HEK293 (cell line): ENCODE results near the gene AVP.

Experiments used
- CTCF ChIA-PET: fragments of 350-600 bp; formaldehyde crosslinking; extraction: SDS; loops from one replicate; lab custom pipeline; 2021; ENCODE audit warnings: antibody characterized with exemption; lab: Yijun Ruan, JAX
- POLR2A ChIA-PET: fragments of 300-600 bp; formaldehyde crosslinking; extraction: SDS; loops from one replicate; lab custom pipeline; 2020; ENCODE audit warnings: antibody characterized with exemption, inconsistent platforms; lab: Yijun Ruan, JAX
- H3K27ac ChIP-seq: fragments of 200-500 bp; sonication (Bioruptor generic); 2 replicates; pipeline ENCODE4 v1.5.1; 2014; ENCODE audit warnings: low read depth, low read length, control low read depth, inconsistent platforms; ENCODE audit errors: extremely low read depth
- H3K36me3 ChIP-seq, 2 experiments: fragments of 200-500 bp in 1 of 2; sonication (Bioruptor generic) in 1 of 2; 1 replicate in 1 of 2; 2 replicates in 1 of 2; pipeline ENCODE4 v1.5.1; 2014 to 2017; ENCODE audit warnings: inconsistent platforms in 2 of 2, low read length in 2 of 2; ENCODE audit not compliant: control insufficient read depth in 2 of 2, insufficient read depth in 1 of 2
- H3K4me1 ChIP-seq: fragments of 200-500 bp; sonication (Bioruptor generic); 2 replicates; pipeline ENCODE4 v1.5.1; 2014; ENCODE audit warnings: mild to moderate bottlenecking, low read length, inconsistent platforms; ENCODE audit not compliant: control insufficient read depth, insufficient read depth
- H3K4me3 ChIP-seq: 2 replicates; pipeline ENCODE4 v1.5.1; 2011; ENCODE audit warnings: low read depth, mild to moderate bottlenecking, control low read depth, low read length, moderate library complexity
- H3K9me3 ChIP-seq: fragments of 200-500 bp; sonication (Bioruptor generic); 2 replicates; pipeline ENCODE4 v1.5.1; 2014; ENCODE audit warnings: low read depth, low read length, inconsistent platforms; ENCODE audit not compliant: control insufficient read depth, insufficient read depth
- CTCF ChIP-seq: fragments of 450-650 bp; formaldehyde crosslinking; IDR thresholded peaks from 2 replicates; pipeline ENCODE4 v1.5.1; 2016; ENCODE audit warnings: missing biosample characterization, missing genetic modification characterization
- EGR2 ChIP-seq: fragments of 450-650 bp; formaldehyde crosslinking; IDR thresholded peaks from 2 replicates; pipeline ENCODE4 v1.5.1; 2016; ENCODE audit warnings: low read depth, missing biosample characterization, missing genetic modification characterization
- HOXA7 ChIP-seq: sonication (generic); formaldehyde crosslinking; IDR thresholded peaks from 2 replicates; pipeline ENCODE4 v1.8.1; 2022; ENCODE audit warnings: missing genetic modification reagents, borderline replicate concordance
- PATZ1 ChIP-seq: fragments of 450-650 bp; formaldehyde crosslinking; IDR thresholded peaks from 2 replicates; pipeline ENCODE4 v1.5.1; 2016; ENCODE audit warnings: missing biosample characterization, missing genetic modification characterization
- RBAK ChIP-seq: fragments of 450-650 bp; formaldehyde crosslinking; IDR thresholded peaks from 2 replicates; pipeline ENCODE4 v1.5.1; 2016; ENCODE audit warnings: missing biosample characterization, missing genetic modification characterization
- ZBTB20 ChIP-seq: fragments of 450-650 bp; formaldehyde crosslinking; IDR thresholded peaks from 2 replicates; pipeline ENCODE4 v1.5.1; 2016; ENCODE audit warnings: missing biosample characterization, missing genetic modification characterization
- ZBTB48 ChIP-seq: fragments of 450-650 bp; formaldehyde crosslinking; IDR thresholded peaks from 2 replicates; pipeline ENCODE4 v1.5.1; 2016; ENCODE audit warnings: missing biosample characterization, missing genetic modification characterization
- ZFP37 ChIP-seq: fragments of 450-650 bp; formaldehyde crosslinking; IDR thresholded peaks from 2 replicates; pipeline ENCODE4 v1.5.1; 2016; ENCODE audit warnings: missing biosample characterization, missing genetic modification characterization
- ZNF146 ChIP-seq: fragments of 450-650 bp; formaldehyde crosslinking; IDR thresholded peaks from 2 replicates; pipeline ENCODE4 v1.5.1; 2016; ENCODE audit warnings: missing biosample characterization, missing genetic modification characterization
- ZNF202 ChIP-seq: fragments of 450-650 bp; formaldehyde crosslinking; IDR thresholded peaks from 2 replicates; pipeline ENCODE4 v1.5.1; 2016; ENCODE audit warnings: missing biosample characterization, missing genetic modification characterization, borderline replicate concordance
- ZNF280D ChIP-seq: fragments of 450-650 bp; formaldehyde crosslinking; IDR thresholded peaks from 2 replicates; pipeline ENCODE4 v1.5.1; 2016; ENCODE audit warnings: missing biosample characterization, missing genetic modification characterization
- ZNF324 ChIP-seq: fragments of 450-650 bp; formaldehyde crosslinking; IDR thresholded peaks from 2 replicates; pipeline ENCODE4 v1.5.1; 2016; ENCODE audit warnings: missing biosample characterization, missing genetic modification characterization
- ZNF341 ChIP-seq: fragments of 450-650 bp; formaldehyde crosslinking; IDR thresholded peaks from 2 replicates; pipeline ENCODE4; 2016; ENCODE audit warnings: low read depth, missing biosample characterization, missing genetic modification characterization
- ZNF398 ChIP-seq: fragments of 450-650 bp; formaldehyde crosslinking; IDR thresholded peaks from 2 replicates; pipeline ENCODE4 v1.5.1; 2017; ENCODE audit warnings: missing biosample characterization, missing genetic modification characterization
- ZNF501 ChIP-seq: fragments of 450-650 bp; formaldehyde crosslinking; IDR thresholded peaks from 2 replicates; pipeline ENCODE4 v1.5.1; 2016; ENCODE audit warnings: missing biosample characterization, missing genetic modification characterization
- ZNF510 ChIP-seq: fragments of 450-650 bp; formaldehyde crosslinking; IDR thresholded peaks from 2 replicates; pipeline ENCODE4 v1.5.1; 2018; ENCODE audit warnings: mild to moderate bottlenecking, missing genetic modification characterization, missing biosample characterization; ENCODE audit not compliant: insufficient replicate concordance
- ZNF514 ChIP-seq: fragments of 450-650 bp; formaldehyde crosslinking; IDR thresholded peaks from 2 replicates; pipeline ENCODE4 v1.5.1; 2016; ENCODE audit warnings: missing biosample characterization, missing genetic modification characterization
- ZNF518A ChIP-seq: fragments of 450-650 bp; formaldehyde crosslinking; conservative IDR thresholded peaks from 2 replicates; pipeline ENCODE4 v1.5.1; 2016; ENCODE audit warnings: low read depth, missing biosample characterization, missing genetic modification characterization
- ZNF521 ChIP-seq: fragments of 450-650 bp; formaldehyde crosslinking; IDR thresholded peaks from 2 replicates; pipeline ENCODE4 v1.5.1; 2017; ENCODE audit warnings: missing biosample characterization, mild to moderate bottlenecking, missing genetic modification characterization
- ZNF626 ChIP-seq: fragments of 450-650 bp; sonication (Bioruptor Pico); formaldehyde crosslinking; IDR thresholded peaks from 2 replicates; pipeline ENCODE4 v1.5.1; 2018; ENCODE audit warnings: missing biosample characterization, missing genetic modification characterization, inconsistent platforms
- ZNF660 ChIP-seq: fragments of 450-650 bp; IDR thresholded peaks from 2 replicates; pipeline ENCODE4 v1.5.1; 2018; ENCODE audit warnings: missing biosample characterization, mild to moderate bottlenecking, missing genetic modification characterization
- ZNF670 ChIP-seq: fragments of 450-650 bp; formaldehyde crosslinking; IDR thresholded peaks from 2 replicates; pipeline ENCODE4 v1.5.1; 2016; ENCODE audit warnings: missing biosample characterization, missing genetic modification characterization, low read depth
- ZNF677 ChIP-seq: fragments of 450-650 bp; IDR thresholded peaks from 2 replicates; pipeline ENCODE4 v1.5.0; 2018; ENCODE audit warnings: missing biosample characterization, mild to moderate bottlenecking, missing genetic modification characterization, moderate library complexity
- ZNF777 ChIP-seq: fragments of 450-650 bp; formaldehyde crosslinking; IDR thresholded peaks from 2 replicates; pipeline ENCODE4 v1.5.1; 2017; ENCODE audit warnings: missing biosample characterization, missing genetic modification characterization, borderline replicate concordance

Gene AVP

GRCh38 chr20:3040086-3040485 is 44.4 kb downstream of the AVP start (continued):
- no peak for TF ChIP-seq ZNF518A
- no peak for TF ChIP-seq RBAK (tag by site-specific recombination)
- TF ChIP-seq CTCF (tag by site-specific recombination), result no peak
- TF ChIP-seq ZNF510 (tag by site-specific recombination), result no peak
- no peak for TF ChIP-seq ZNF341 (tag by site-specific recombination)
- no peak for TF ChIP-seq ZNF324
- no peak for TF ChIP-seq ZBTB48 (tag by site-specific recombination)
- TF ChIP-seq ZNF521 (tag by site-specific recombination), result no peak
- TF ChIP-seq ZNF626 (tag by site-specific recombination), result no peak

- CTCF ChIA-PET, result interaction anchor here (0.6 kb wide), 2 partner anchors 265 to 280 kb away, joined by 3 read pairs; no protein-coding TSS in a partner anchor
- POLR2A ChIA-PET, result no interaction called here
- no peak for TF ChIP-seq EGR2
- TF ChIP-seq ZNF677 (tag by site-specific recombination), result no peak
- TF ChIP-seq PATZ1 (tag by site-specific recombination), result no peak
- no peak for TF ChIP-seq ZNF146 (tag by site-specific recombination)
- TF ChIP-seq HOXA7 (CRISPR knock-in tag), result no peak
- TF ChIP-seq ZNF660 (tag by site-specific recombination), result no peak
- TF ChIP-seq ZNF398 (tag by site-specific recombination), result no peak
- no peak for TF ChIP-seq ZNF670
- TF ChIP-seq ZNF501 (tag by site-specific recombination), result no peak
- no peak for TF ChIP-seq ZNF514
- no peak for TF ChIP-seq ZBTB20 (tag by site-specific recombination)
- no peak for TF ChIP-seq ZFP37 (tag by site-specific recombination)
- no peak for TF ChIP-seq ZNF626 (tag by site-specific recombination)
- no peak for TF ChIP-seq ZNF202 (tag by site-specific recombination)
- TF ChIP-seq ZNF777 (tag by site-specific recombination), result no peak
- TF ChIP-seq ZNF280D (tag by site-specific recombination), result no peak
Observed at GRCh38 chr20:3039426-3039825, 45.1 kb downstream of the AVP start.

More at GRCh38 chr20:3039426-3039825, 45.1 kb downstream of the AVP start:
- Histone ChIP-seq H3K4me1 (peaks cover 12% of the 10 kb centered on the region), H3K27ac (no peak overlapping the region), H3K36me3 (peaks cover 21 to 63% of the 10 kb centered on the region in 2 experiments), H3K9me3 (no peaks in the 10 kb centered on the region), H3K4me3 (no peak overlapping the region)
